WERI-Rb-1 (cell line): ENCODE results near the gene DCTN1.
"Not testable (repeated sequence)": the region's sequence is repeated elsewhere in the genome, so short reads cannot be mapped to it uniquely, and the experiment has no call there.

ENCODE experiments used
- DNase-seq: peaks from one replicate; pipeline ENCODE4 v3.0.0-alpha.2; 2020
- H3K27ac ChIP-seq: fragments of 250-450 bp; sonication (Bioruptor Pico); 2 replicates; pipeline ENCODE4 v1.5.1; 2020; ENCODE audit warnings: mild to moderate bottlenecking, moderate library complexity
- H3K27me3 ChIP-seq: fragments of 250-450 bp; sonication (Bioruptor Pico); 2 replicates; pipeline ENCODE4 v1.5.1; 2021; ENCODE audit warnings: mild to moderate bottlenecking, low read depth, moderate library complexity; ENCODE audit not compliant: insufficient read depth, severe bottlenecking
- H3K36me3 ChIP-seq: fragments of 250-450 bp; sonication (Bioruptor Pico); 2 replicates; pipeline ENCODE4 v1.5.1; 2020; ENCODE audit warnings: mild to moderate bottlenecking, moderate library complexity
- H3K4me3 ChIP-seq: 2 replicates; pipeline ENCODE4 v1.5.1; 2011; ENCODE audit warnings: low read depth, mild to moderate bottlenecking, control low read depth, low read length
- H3K9me3 ChIP-seq: fragments of 250-450 bp; sonication (Bioruptor Pico); 2 replicates; pipeline ENCODE4 v1.5.1; 2021; ENCODE audit warnings: mild to moderate bottlenecking, moderate library complexity; ENCODE audit not compliant: severe bottlenecking
- TF ChIP-seq, protein P1 (sequence below): IDR thresholded peaks from 2 replicates; pipeline ENCODE4 v1.5.1; 2011; ENCODE audit warnings: low read depth, mild to moderate bottlenecking, control low read depth, inconsistent platforms, low read length

The DCTN1 gene

DNA sequence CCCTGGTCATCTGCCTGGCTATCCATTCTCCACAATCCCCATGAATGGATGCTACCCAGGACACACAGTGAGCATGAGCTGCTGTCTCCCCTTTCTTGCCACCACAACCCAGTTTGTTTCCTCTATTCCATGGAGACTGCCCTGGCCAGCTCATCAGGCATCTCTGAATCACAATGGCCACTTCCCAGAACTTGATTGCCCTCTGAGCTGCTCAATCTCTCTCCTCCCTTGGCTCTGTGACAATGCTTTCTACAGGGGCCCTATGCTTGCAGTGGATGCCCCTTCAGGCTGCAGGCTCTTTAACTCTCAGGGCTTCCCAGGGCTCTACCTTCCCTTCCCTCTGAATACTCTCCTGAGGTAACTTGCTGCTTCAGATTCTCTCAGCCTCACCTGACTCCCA is 22.5 kb downstream of the DCTN1 start:
- no peak for DNase-seq
- Histone ChIP-seq H3K27ac (no peak overlapping the region), H3K36me3 (peaks cover 88% of the 10 kb centered on the region), H3K4me3 (no peak overlapping the region), H3K9me3 (no peaks in the 10 kb centered on the region), H3K27me3 (no peaks in the 10 kb centered on the region)
- TF ChIP-seq, protein P1, sequence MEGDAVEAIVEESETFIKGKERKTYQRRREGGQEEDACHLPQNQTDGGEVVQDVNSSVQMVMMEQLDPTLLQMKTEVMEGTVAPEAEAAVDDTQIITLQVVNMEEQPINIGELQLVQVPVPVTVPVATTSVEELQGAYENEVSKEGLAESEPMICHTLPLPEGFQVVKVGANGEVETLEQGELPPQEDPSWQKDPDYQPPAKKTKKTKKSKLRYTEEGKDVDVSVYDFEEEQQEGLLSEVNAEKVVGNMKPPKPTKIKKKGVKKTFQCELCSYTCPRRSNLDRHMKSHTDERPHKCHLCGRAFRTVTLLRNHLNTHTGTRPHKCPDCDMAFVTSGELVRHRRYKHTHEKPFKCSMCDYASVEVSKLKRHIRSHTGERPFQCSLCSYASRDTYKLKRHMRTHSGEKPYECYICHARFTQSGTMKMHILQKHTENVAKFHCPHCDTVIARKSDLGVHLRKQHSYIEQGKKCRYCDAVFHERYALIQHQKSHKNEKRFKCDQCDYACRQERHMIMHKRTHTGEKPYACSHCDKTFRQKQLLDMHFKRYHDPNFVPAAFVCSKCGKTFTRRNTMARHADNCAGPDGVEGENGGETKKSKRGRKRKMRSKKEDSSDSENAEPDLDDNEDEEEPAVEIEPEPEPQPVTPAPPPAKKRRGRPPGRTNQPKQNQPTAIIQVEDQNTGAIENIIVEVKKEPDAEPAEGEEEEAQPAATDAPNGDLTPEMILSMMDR, result no peak

DNA sequence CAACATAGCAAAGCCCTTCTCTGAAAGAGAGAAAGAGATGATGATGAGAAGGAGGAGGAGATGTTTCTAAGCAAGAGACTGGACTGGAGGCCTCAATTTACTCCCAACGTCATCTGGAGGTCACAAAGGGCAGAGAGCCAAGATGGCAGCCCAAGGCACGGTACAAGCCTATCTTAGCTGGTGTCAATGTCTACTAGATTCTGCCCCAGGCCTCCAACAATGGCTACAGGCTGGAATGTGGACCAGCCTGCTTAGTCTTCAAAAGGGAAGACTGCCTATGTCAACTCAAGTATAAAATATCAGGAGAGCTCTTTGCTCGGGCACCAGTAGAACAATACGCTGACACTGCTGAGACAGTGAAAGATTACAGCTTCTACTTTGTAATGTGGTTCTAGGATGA is 30.2 kb downstream of the DCTN1 start:
- peaks cover 12% of the 10 kb centered on the region; the same call in 1 of the 2 replicates for H3K36me3 ChIP-seq
- H3K4me3 ChIP-seq, result no peak overlapping the region
- H3K27me3 ChIP-seq, result no peaks in the 10 kb centered on the region
- no peak for DNase-seq
- no peaks in the 10 kb centered on the region for H3K9me3 ChIP-seq
- H3K27ac ChIP-seq, result no peak overlapping the region
- TF ChIP-seq, protein P1, result no peak

DNA sequence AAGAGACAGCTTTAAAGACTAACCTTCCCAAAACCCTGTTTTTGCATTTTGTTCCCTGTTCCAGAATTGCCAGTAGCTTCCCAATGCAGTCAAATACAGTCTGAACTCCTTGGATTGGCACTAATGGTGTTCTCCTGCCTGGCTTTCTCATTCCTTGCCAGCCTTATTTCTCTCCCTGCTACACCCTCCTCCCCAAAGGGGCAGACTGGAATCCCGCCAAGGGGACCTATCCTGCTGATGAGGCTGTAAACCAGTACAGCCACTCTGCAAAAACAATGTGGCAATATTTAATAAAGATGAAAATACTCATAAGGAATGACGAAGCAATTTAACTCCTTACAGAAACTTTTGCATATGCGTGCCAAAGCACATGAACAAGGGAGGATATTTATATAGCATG is 32.4 kb downstream of the DCTN1 start:
- no peak for DNase-seq
- Histone ChIP-seq H3K27me3 (no peaks in the 10 kb centered on the region), H3K27ac (no peak overlapping the region), H3K9me3 (no peaks in the 10 kb centered on the region), H3K36me3 (peaks cover 2% of the 10 kb centered on the region; the same call in 1 of the 2 replicates), H3K4me3 (no peak overlapping the region)
- TF ChIP-seq, protein P1, result no peak

DNA sequence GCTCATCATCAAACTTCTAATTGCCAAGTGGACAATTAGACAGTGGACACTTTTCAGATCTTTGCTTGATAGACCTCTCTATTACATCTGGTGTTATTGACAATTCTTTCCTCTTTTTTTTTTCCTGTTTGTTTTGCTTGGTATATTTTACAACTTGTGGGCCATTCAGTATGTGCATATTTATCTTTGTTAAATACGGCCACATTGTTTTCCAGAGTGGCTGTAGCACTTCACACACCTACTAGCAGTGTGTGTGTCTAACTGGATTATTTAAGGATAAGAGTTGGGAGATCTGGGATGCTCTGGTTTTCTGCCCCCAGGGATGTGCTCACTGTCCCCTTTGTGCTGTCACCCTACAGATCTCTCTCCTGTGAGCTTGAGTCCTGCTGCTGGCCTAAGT is 32.8 kb downstream of the DCTN1 start:
- Histone ChIP-seq H3K27ac (no peak overlapping the region), H3K36me3 (peaks cover 2% of the 10 kb centered on the region; the same call in 1 of the 2 replicates), H3K27me3 (no peaks in the 10 kb centered on the region), H3K9me3 (no peaks in the 10 kb centered on the region), H3K4me3 (no peak overlapping the region)
- DNase-seq, result no peak
- TF ChIP-seq, protein P1, result no peak

DNA sequence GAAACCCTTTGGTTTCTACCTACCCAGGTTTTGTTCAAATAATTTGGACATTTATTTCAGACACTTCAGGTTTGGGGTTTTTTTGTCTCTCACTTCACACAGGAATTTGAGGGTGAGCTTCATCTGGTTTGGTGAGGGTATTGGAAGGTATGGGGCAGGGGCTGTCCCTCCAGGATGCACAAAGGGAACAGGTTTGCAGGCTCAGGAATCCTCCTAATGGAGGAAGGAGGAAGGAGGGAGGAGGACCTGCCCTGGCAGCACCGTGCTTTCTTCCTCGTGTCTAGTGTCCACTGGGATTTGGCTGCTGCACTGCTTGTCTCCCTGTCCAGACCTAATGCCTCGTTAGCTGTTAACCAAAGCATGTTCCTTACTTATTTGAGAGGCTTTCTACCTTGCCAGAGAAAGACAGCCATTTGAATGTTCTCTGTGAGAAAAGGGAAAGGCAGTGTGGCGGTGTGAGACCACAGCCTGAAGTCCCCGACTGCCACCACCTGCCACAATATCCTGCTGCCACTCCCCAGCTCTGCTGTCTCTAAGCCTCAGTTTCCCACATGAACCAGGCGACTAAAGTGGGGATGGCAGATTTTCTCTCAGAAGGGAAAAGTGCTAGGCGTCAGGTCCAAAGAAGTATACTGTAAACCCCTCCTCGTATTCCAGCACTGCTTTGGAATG is 34.7 kb downstream of the DCTN1 start:
- Histone ChIP-seq H3K9me3 (no peaks in the 10 kb centered on the region), H3K4me3 (no peak overlapping the region), H3K36me3 (peaks cover 6% of the 10 kb centered on the region; the same call in 1 of the 2 replicates), H3K27me3 (no peaks in the 10 kb centered on the region), H3K27ac (no peak overlapping the region)
- TF ChIP-seq, protein P1, result no peak
- DNase-seq, result no peak

DNA sequence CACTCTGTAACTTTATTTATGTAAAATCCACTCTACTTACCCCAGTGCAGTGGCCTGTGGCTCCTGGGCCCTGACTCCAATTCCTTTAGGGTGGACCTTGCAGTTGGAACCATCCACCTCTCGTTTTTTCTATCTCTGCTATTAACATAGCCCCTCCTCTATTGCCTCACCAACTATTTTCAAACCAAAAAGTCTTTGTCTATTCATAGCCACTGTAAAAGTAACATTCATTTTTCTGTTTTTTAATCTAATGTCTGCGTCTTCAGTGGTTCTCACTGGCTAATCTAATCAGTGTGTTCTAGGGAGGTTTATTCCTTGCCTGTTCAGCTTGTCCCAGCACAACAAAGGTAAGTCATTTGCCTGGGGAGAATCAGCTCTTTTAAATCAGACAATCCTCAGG is 36.8 kb downstream of the DCTN1 start, which contains the start of gene SLC4A5:
Gene SLC4A5 (minus strand): TSS at position 101 of the 400 bp plus-strand sequence. CDS start 28,393 bp downstream, outside the sequence.
- Histone ChIP-seq H3K4me3 (no peak within 1 kb of the TSS), H3K36me3 (peaks cover 6% of the 10 kb centered on the region; the same call in 1 of the 2 replicates), H3K9me3 (no peaks in the 10 kb centered on the region), H3K27ac (no peak within 1 kb of the TSS), H3K27me3 (no peaks in the 10 kb centered on the region)
- TF ChIP-seq, protein P1, result no peak
- no peak for DNase-seq

DNA sequence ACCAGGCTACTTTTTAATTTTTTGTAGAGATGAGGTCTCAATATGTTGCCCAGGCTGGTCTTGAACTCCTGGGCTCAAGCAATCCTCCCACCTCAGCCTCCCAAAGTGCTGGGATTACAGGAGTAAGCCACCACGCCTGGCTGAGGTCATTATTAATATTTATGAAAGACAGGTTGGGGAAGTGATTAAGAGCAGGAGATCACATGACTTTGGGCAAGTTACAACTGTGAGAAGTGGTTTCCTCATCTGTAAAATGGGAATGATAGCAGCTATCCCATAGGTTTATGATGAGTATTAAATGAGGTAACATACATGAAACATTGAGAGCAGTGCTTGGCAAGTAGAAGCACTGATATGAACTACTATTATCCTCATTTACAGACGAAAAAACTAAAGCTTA is 43.9 kb downstream of the DCTN1 start:
- not testable (repeated sequence) for H3K9me3 ChIP-seq, H3K27ac ChIP-seq, H3K27me3 ChIP-seq, H3K4me3 ChIP-seq, DNase-seq
- H3K36me3 ChIP-seq, result peaks cover 12% of the 10 kb centered on the region
